ENCODE measurements around the gene PLA2G2C.

The PLA2G2C gene

DNA sequence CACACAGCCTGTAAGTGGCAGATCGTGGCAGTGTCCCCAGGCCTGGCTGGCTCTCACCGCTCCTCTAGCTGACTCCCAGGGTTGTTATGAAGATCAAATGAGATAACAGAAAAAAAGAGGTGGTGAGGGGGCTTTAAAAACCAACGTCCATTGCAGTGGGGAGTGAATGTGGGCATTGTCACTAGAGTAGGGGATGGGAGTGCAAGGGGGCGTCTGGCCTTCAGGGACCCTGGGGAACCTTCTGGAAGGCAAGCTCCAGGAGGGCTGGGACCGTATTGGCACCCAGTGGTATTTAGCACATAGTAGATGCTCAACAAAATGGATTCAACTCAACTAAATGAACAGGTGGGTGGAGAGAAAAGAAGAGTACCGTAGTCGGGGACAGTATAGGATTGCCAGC is 70.4 kb downstream of the PLA2G2C start:
- TF ChIP-seq, protein P1, sequence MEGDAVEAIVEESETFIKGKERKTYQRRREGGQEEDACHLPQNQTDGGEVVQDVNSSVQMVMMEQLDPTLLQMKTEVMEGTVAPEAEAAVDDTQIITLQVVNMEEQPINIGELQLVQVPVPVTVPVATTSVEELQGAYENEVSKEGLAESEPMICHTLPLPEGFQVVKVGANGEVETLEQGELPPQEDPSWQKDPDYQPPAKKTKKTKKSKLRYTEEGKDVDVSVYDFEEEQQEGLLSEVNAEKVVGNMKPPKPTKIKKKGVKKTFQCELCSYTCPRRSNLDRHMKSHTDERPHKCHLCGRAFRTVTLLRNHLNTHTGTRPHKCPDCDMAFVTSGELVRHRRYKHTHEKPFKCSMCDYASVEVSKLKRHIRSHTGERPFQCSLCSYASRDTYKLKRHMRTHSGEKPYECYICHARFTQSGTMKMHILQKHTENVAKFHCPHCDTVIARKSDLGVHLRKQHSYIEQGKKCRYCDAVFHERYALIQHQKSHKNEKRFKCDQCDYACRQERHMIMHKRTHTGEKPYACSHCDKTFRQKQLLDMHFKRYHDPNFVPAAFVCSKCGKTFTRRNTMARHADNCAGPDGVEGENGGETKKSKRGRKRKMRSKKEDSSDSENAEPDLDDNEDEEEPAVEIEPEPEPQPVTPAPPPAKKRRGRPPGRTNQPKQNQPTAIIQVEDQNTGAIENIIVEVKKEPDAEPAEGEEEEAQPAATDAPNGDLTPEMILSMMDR (IDR thresholded peaks at IDR 0.05; ENCODE audit: insufficient read depth, low read length, poor library complexity, severe bottlenecking): no peak
- Histone ChIP-seq H3K4me3 (replicated peaks; ENCODE audit: low read depth, low read length) (no peak overlapping the region), H3K36me3 (ENCODE audit: control insufficient read depth, insufficient read depth, low read length) (no peaks in the 10 kb centered on the region), H3K27me3 (replicated peaks; ENCODE audit: control insufficient read depth, insufficient read depth, low read length) (no peaks in the 10 kb centered on the region)
- DNase-seq (ENCODE audit: extremely low read depth, insufficient read length): no peak

DNA sequence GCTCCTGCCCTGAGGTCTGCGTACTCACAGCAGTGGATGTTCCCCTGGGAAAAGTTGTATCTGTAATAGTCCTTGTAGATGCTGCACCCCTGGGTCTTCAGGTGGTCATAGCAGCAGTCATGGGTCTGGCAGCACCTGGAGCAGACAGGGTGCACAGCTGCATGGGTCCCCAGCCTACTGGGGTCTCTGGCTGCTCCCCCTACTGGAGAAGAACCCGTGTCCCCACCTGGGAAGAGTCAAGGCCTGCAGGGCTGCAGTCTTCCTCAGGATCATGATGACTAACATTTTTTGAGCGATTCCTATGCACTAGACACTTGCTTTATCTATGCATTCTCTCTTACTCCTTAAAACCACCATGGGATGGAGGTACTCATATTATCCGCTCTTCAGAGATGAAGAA is 70.8 kb downstream of the PLA2G2C start:
- Histone ChIP-seq H3K27me3 (replicated peaks; ENCODE audit: control insufficient read depth, insufficient read depth, low read length) (no peaks in the 10 kb centered on the region), H3K36me3 (ENCODE audit: control insufficient read depth, insufficient read depth, low read length) (no peaks in the 10 kb centered on the region), H3K4me3 (replicated peaks; ENCODE audit: low read depth, low read length) (no peak overlapping the region)
- TF ChIP-seq, protein P1 (IDR thresholded peaks at IDR 0.05; ENCODE audit: insufficient read depth, low read length, poor library complexity, severe bottlenecking): peak; percentile 14
- DNase-seq (ENCODE audit: extremely low read depth, insufficient read length): no peak

DNA sequence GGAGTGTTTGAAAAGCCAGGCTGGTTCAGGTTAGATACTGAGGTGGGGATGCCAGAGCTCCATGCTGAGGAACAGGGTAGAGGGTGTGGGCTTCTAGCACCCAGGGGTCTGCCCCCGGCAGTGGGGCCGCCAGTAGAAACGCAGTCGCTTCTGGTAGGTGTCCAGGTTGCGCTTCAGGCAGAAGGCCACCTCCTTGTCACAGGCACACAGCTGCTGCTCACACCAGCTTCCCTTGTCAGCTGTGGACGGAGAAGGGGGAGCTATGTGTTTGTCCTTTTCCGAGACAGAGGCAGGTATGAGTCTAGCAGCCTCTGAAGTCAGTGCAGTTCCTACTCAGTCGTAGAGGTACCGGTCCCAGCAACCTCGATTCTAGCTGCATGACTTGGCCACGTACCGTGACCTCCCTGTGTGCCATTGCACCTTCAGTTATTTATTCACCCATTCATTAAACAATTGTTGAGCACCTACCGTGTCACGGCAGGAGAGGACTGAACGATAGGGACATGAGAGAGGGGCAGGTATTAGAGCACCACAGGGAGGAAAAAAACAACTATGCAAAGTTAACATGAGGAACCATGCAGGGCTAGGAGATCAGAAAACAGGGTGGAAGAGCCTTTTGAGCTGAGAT is 72.2 kb downstream of the PLA2G2C start:
- Histone ChIP-seq H3K27me3 (replicated peaks; ENCODE audit: control insufficient read depth, insufficient read depth, low read length) (no peaks in the 10 kb centered on the region), H3K36me3 (ENCODE audit: control insufficient read depth, insufficient read depth, low read length) (no peaks in the 10 kb centered on the region), H3K4me3 (replicated peaks; ENCODE audit: low read depth, low read length) (no peak overlapping the region)
- DNase-seq (ENCODE audit: extremely low read depth, insufficient read length): no peak
- TF ChIP-seq, protein P1 (IDR thresholded peaks at IDR 0.05; ENCODE audit: insufficient read depth, low read length, poor library complexity, severe bottlenecking): no peak
